Heart left ventricle (tissue), 16 donors: Measurements from ENCODE around the gene PDCD11. TPM values are rescaled to one million over a fixed set of nuclear protein-coding genes. Genes with fewer than 3 reads are reported as not detected.
A peak's percentile ranks its signal among the peaks of the same experiment; 100 is the strongest.

Experiments
- ATAC-seq, 4 donors: fragments of 200-7000 bp; cut with Tn5 transposase; one replicate each; pipeline ENCODE4 v1.9.1; 2020 to 2022; ENCODE audit warnings: moderate library complexity in 4 of 4, mild to moderate bottlenecking in 3 of 4, moderate number of reproducible peaks in 1 of 4
- DNase-seq, 5 donors: peaks; one replicate each; pipeline ENCODE4 v3.0.0-alpha.2; 2020
- H3K27ac ChIP-seq, 12 donors: fragments of 200-600 bp; sonication (generic) in 4 of 12; one replicate each; pipeline versions ENCODE4 v1.5.0 to v1.8.0; 2016 to 2022; ENCODE audit warnings: mild to moderate bottlenecking in 2 of 12
- H3K27me3 ChIP-seq, 9 donors: fragments of 200-600 bp; sonication (generic) in 2 of 9; one replicate each; pipeline versions ENCODE4 v1.5.1 to v1.8.0; 2016 to 2022; ENCODE audit warnings: mild to moderate bottlenecking in 3 of 9
- H3K36me3 ChIP-seq, 9 donors: fragments of 200-600 bp; sonication (generic) in 2 of 9; one replicate each; pipeline versions ENCODE4 v1.5.0 to v1.8.0; 2018 to 2022; ENCODE audit warnings: mild to moderate bottlenecking in 2 of 9
- H3K4me1 ChIP-seq, 12 donors: fragments of 200-600 bp; sonication (generic) in 4 of 12; one replicate each; pipeline versions ENCODE4 v1.5.0 to v1.8.0; 2016 to 2022; ENCODE audit warnings: mild to moderate bottlenecking in 3 of 12
- H3K4me3 ChIP-seq, 12 donors: fragments of 200-600 bp; sonication (generic) in 4 of 12; one replicate each; pipeline versions ENCODE4 v1.5.0 to v1.8.0; 2017 to 2022; ENCODE audit warnings: mild to moderate bottlenecking in 9 of 12, moderate library complexity in 4 of 12
- H3K9me3 ChIP-seq, 12 donors: fragments of 200-600 bp; sonication (generic) in 4 of 12; one replicate each; pipeline versions ENCODE4 v1.5.0 to v1.8.0; 2016 to 2022; ENCODE audit warnings: mild to moderate bottlenecking in 1 of 12
- POLR2A ChIP-seq, 2 donors: fragments of 450-650 bp; IDR thresholded peaks; one replicate each; pipeline ENCODE4 v1.6.1; 2017; ENCODE audit warnings: antibody characterized with exemption in 2 of 2, mild to moderate bottlenecking in 2 of 2, moderate library complexity in 2 of 2
- WGBS, 4 donors: extraction: QIAGEN DNeasy Blood & Tissue Kit in 2 of 4; methylation state at CpG; one replicate each; pipeline versions ENCODE4 v1.1.5 to v1.1.7; 2013 to 2018; 5-methylcytosine and 5-hydroxymethylcytosine counted together
- intact Hi-C, 10 donors: fragments of 100-400 bp; cut with DNase I; formaldehyde crosslinking; loops; one replicate each; pipeline versions ENCODE4 v1.11.1 to v1.14.2; 2022
- long read RNA-seq, 3 donors: library from polyadenylated mRNA; unstranded; transcript quantifications; one replicate each; pipeline ENCODE4 v2.0.0, GENCODE V29; 2020 to 2021
- polyA plus RNA-seq, 2 donors: library from polyadenylated mRNA; stranded (reverse); fragments of 200-250 nt; gene quantifications; one replicate each; pipeline ENCODE4 v1.2.3, GENCODE V29; 2013
- total RNA-seq, 9 donors: library from RNA; depleted of rRNA in 2 of 9; stranded (reverse); fragments of >200 nt in 2 of 9; fragmentation: NEBNext Ultra II Directional in 3 of 9; extraction: Animal tissue kit (Norgen Biotek cat#: 25700) in 3 of 9; gene quantifications; one replicate each; pipeline versions ENCODE4 v1.1.0 to v1.2.4, GENCODE V29; 2016 to 2023
- TF ChIP-seq, protein P1 (sequence below), 12 donors: fragments of 200-600 bp; sonication (generic) in 4 of 12; IDR thresholded peaks; one replicate each; pipeline versions ENCODE4 v1.5.0 to v1.8.0; 2018 to 2022; ENCODE audit warnings: antibody characterized with exemption in 12 of 12, mild to moderate bottlenecking in 5 of 12
- donor health status: ischemic (EF 13 %, LVEDD 7.1; RV severe dilation, severe dysfunction).
- donor health status: healthy with polysubstance abuse.
- donor health status: DM: no; HTN: yes; CAD: no.
- donor health status: DM: no; HTN: no; CAD: no.
- donor health status: ischemic (EF 25% LVEDD 6.9; RV normal size, moderate dysfunction).
- donor health status: ischemic (EF 25% LVEDD 5.7; RV mildly dilated, moderate dysfunction).
- donor health status: healthy.
- donor health status: DM: yes; HTN: yes; CAD: no.
- donor health status: ischemic (EF 35%, LVEDD 5.7; RV mildly dilated, moderate dysfunction).
- donor health status: nonischemic (EF 11% LVEDD 7.7; RV severe dilation, severe dysfunction).
- donor health status: DM: yes; HTN: yes; CAD: no.
- donor health status: PGD.
- donor health status: ischemic (EF 29% LVEDD 5.4; RV normal size, mild dysfunction).
- donor health status: nonischemic (EF 23%, LVEDD 6.1; RV moderate dilation, normal function).

PDCD11 gene, protein sequence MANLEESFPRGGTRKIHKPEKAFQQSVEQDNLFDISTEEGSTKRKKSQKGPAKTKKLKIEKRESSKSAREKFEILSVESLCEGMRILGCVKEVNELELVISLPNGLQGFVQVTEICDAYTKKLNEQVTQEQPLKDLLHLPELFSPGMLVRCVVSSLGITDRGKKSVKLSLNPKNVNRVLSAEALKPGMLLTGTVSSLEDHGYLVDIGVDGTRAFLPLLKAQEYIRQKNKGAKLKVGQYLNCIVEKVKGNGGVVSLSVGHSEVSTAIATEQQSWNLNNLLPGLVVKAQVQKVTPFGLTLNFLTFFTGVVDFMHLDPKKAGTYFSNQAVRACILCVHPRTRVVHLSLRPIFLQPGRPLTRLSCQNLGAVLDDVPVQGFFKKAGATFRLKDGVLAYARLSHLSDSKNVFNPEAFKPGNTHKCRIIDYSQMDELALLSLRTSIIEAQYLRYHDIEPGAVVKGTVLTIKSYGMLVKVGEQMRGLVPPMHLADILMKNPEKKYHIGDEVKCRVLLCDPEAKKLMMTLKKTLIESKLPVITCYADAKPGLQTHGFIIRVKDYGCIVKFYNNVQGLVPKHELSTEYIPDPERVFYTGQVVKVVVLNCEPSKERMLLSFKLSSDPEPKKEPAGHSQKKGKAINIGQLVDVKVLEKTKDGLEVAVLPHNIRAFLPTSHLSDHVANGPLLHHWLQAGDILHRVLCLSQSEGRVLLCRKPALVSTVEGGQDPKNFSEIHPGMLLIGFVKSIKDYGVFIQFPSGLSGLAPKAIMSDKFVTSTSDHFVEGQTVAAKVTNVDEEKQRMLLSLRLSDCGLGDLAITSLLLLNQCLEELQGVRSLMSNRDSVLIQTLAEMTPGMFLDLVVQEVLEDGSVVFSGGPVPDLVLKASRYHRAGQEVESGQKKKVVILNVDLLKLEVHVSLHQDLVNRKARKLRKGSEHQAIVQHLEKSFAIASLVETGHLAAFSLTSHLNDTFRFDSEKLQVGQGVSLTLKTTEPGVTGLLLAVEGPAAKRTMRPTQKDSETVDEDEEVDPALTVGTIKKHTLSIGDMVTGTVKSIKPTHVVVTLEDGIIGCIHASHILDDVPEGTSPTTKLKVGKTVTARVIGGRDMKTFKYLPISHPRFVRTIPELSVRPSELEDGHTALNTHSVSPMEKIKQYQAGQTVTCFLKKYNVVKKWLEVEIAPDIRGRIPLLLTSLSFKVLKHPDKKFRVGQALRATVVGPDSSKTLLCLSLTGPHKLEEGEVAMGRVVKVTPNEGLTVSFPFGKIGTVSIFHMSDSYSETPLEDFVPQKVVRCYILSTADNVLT (N-terminal part only)
- 10 to 100 TPM in 6 of 9 donors, 1 to 10 TPM in 3; 8.8 to 15.8 (median 12.1) TPM for total RNA-seq
- polyA plus RNA-seq, result 10 to 100 TPM in 1 of 2 donors, 1 to 10 TPM in 1; 8.0 to 17.2 TPM
- long read RNA-seq, donor 1, partial matches to known transcripts, result 24 of 26 reads
- long read RNA-seq, donor 1, other reads (novel, unspliced or antisense), result 2 of 26 reads
- long read RNA-seq, donor 2, partial matches to known transcripts, result 43 of 50 reads
- long read RNA-seq, donor 2, other reads (novel, unspliced or antisense), result 6 of 50 reads
- long read RNA-seq, donor 3, full-length matches to known transcripts, result 2 of 29 reads
- long read RNA-seq, donor 3, partial matches to known transcripts, result 27 of 29 reads
- long read RNA-seq, donor 3, other reads (novel, unspliced or antisense), result 0 of 29 reads

DNA sequence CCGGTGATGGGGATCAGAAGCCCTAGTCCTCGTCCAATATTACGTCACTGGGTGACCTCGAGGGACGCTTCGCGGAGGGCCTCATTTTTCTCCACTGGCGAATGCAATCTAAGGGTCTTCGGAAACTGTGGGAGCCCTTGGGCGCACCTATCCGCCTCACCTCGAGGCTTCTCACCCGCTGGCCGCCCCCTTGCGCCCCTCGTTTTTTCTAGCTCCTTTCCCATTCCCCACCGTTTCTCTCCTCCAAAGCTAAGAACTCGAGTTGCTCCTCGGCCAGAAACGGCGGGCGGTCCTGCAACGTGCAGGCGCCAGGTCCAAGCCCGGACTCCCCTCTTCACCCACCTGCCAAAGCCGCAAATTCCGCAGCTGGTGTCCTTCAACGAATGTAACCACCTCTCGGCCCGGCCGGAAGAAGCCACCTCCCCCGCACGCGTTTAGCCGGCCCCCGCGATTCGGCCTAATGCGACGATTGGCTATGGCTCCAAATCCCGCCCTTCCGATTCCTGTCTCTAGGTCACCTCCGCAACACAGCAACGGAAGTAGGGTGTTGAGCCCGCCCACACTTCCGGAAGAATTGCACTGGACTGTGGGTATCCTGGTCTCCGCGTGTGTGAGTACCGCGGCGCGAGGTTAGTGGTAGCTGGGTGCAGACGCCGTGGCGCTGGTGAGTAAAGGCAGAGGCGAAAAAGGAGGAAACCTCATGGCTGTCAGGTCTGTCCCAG, at the start of gene PDCD11, which contains the start of gene ATP5MK:
TSS of gene PDCD11 (plus strand) at position 560 of the 722 bp plus-strand sequence. CDS start 1,801 bp downstream, outside the sequence.
TSS of gene ATP5MK (minus strand) at position 409 of the 722 bp plus-strand sequence. CDS start 4,018 bp downstream, outside the sequence.
- H3K36me3 ChIP-seq, result peaks cover 3 to 63% (median 44%) of the 10 kb centered on the region in 9 donors
- no peaks in the 10 kb centered on the region for H3K9me3 ChIP-seq
- peaks cover 3 to 42% (median 32%) of the 10 kb centered on the region in 12 donors for H3K4me1 ChIP-seq
- ATAC-seq (peak; percentile 99 to 100 (median 100)), DNase-seq (peak; percentile 97 to 99 (median 98))
- H3K27me3 ChIP-seq, result no peaks in the 10 kb centered on the region
- peak within 1 kb of the TSS; percentile 62 to 99 (median 92) for H3K4me3 ChIP-seq
- intact Hi-C loops, result no loop called here
- H3K27ac ChIP-seq, result peak within 1 kb of the TSS; percentile 18 to 98 (median 93)
- TF ChIP-seq, protein P1, sequence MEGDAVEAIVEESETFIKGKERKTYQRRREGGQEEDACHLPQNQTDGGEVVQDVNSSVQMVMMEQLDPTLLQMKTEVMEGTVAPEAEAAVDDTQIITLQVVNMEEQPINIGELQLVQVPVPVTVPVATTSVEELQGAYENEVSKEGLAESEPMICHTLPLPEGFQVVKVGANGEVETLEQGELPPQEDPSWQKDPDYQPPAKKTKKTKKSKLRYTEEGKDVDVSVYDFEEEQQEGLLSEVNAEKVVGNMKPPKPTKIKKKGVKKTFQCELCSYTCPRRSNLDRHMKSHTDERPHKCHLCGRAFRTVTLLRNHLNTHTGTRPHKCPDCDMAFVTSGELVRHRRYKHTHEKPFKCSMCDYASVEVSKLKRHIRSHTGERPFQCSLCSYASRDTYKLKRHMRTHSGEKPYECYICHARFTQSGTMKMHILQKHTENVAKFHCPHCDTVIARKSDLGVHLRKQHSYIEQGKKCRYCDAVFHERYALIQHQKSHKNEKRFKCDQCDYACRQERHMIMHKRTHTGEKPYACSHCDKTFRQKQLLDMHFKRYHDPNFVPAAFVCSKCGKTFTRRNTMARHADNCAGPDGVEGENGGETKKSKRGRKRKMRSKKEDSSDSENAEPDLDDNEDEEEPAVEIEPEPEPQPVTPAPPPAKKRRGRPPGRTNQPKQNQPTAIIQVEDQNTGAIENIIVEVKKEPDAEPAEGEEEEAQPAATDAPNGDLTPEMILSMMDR (IDR thresholded peaks at IDR 0.05), result peak in 1 of 12 donors; percentile 27
- peak; percentile 18 to 62 for TF ChIP-seq POLR2A (IDR thresholded peaks at IDR 0.05)
- WGBS, 4 donors, result 0 to 1% (median 0%) methylated on average over 50 to 56 of the region's 56 CpGs

DNA sequence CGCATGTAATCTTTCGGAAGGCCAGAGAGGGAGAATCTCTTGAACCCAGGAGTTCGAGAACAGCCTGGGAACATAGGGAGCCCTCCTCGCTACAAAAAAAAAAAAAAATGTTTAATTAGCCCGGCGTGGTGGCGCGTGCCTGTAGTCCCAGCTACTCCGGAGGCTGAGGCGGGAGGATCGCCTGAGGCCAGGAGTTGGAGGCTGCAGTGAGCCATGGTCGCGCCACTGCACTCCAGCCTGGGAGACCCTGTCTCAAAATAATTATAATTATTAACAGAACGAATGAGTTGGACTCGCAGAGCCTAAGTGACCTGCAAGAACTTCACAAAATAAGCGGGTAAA, 46.3 kb upstream of the PDCD11 start:
- H3K9me3 ChIP-seq, result no peaks in the 10 kb centered on the region
- peaks cover 0 to 39% (median 34%) of the 10 kb centered on the region in 9 donors for H3K36me3 ChIP-seq
- DNase-seq, result no peak
- TF ChIP-seq, protein P1 (IDR thresholded peaks at IDR 0.05), result no peak
- TF ChIP-seq POLR2A (IDR thresholded peaks at IDR 0.05), result no peak
- no peaks in the 10 kb centered on the region for H3K27me3 ChIP-seq
- 58 to 60% (median 59%) methylated on average over 16 of the region's 16 CpGs for WGBS, 4 donors
- H3K4me1 ChIP-seq, result peaks cover 0 to 14% (median 6%) of the 10 kb centered on the region in 12 donors
- ATAC-seq, result no peak
- intact Hi-C loops, result no loop called here
- peak overlapping the region; percentile 54 to 91 (median 78) for H3K4me3 ChIP-seq
- H3K27ac ChIP-seq, result peak overlapping the region in 10 of 12 donors; percentile 62 to 87 (median 78)
